Measurements from ENCODE around the gene TLR9. TPM values are rescaled to one million over a fixed set of nuclear protein-coding genes. Genes with fewer than 3 reads are reported as not detected.

Gene TLR9
- total RNA-seq, 1 donor from 2014 or later = 0.12 TPM

- peaks cover 53% of the 10 kb centered on the region for H3K4me1 Mint-ChIP-seq (ENCODE audit: low read depth)
- peak; percentile 74 for TF ChIP-seq CTCF (IDR thresholded peaks at IDR 0.05)
- peaks cover 3% of the 10 kb centered on the region for H3K36me3 Mint-ChIP-seq (ENCODE audit: low read depth)
- H3K9me3 Mint-ChIP-seq (ENCODE audit: low read depth) = peaks cover 3% of the 10 kb centered on the region
- peak within 1 kb of the TSS; percentile 94 for H3K27ac Mint-ChIP-seq (ENCODE audit: unreplicated experiment)
- no peaks in the 10 kb centered on the region for H3K27me3 Mint-ChIP-seq (ENCODE audit: low read depth)
- DNase-seq (ENCODE audit: low spot score) = peak; percentile 92
- H3K4me3 Mint-ChIP-seq (ENCODE audit: unreplicated experiment) = peak within 1 kb of the TSS; percentile 84
Measured at GRCh38 chr3:52238761-52239701, 13.6 kb upstream of the TLR9 start, which contains the start of gene TWF2. Gene TWF2, minus strand, starts transcription at chr3:52239158. Its CDS starts 142 bp downstream, at chr3:52239016.

GRCh38 chr3:52238193-52238760 is 12.8 kb upstream of the TLR9 start:
- Mint-ChIP-seq H3K9me3 (ENCODE audit: low read depth) (peaks cover under 1% of the 10 kb centered on the region), H3K36me3 (ENCODE audit: low read depth) (peaks cover 8% of the 10 kb centered on the region), H3K27ac (ENCODE audit: unreplicated experiment) (peak overlapping the region; percentile 93), H3K27me3 (ENCODE audit: low read depth) (no peaks in the 10 kb centered on the region), H3K4me1 (ENCODE audit: low read depth) (peaks cover 48% of the 10 kb centered on the region), H3K4me3 (ENCODE audit: unreplicated experiment) (peak overlapping the region; percentile 84)
- no peak for TF ChIP-seq CTCF (IDR thresholded peaks at IDR 0.05)
- DNase-seq (ENCODE audit: low spot score) = no peak

GRCh38 chr3:52237657-52238172 is 12.3 kb upstream of the TLR9 start:
- H3K4me3 Mint-ChIP-seq (ENCODE audit: unreplicated experiment) = peak overlapping the region; percentile 84
- H3K9me3 Mint-ChIP-seq (ENCODE audit: low read depth) = no peaks in the 10 kb centered on the region
- TF ChIP-seq CTCF (IDR thresholded peaks at IDR 0.05) = peak; percentile 42
- peaks cover 48% of the 10 kb centered on the region for H3K4me1 Mint-ChIP-seq (ENCODE audit: low read depth)
- peaks cover 8% of the 10 kb centered on the region for H3K36me3 Mint-ChIP-seq (ENCODE audit: low read depth)
- peak; percentile 94 for DNase-seq (ENCODE audit: low spot score)
- H3K27me3 Mint-ChIP-seq (ENCODE audit: low read depth) = no peaks in the 10 kb centered on the region
- peak overlapping the region; percentile 93 for H3K27ac Mint-ChIP-seq (ENCODE audit: unreplicated experiment)

DNA sequence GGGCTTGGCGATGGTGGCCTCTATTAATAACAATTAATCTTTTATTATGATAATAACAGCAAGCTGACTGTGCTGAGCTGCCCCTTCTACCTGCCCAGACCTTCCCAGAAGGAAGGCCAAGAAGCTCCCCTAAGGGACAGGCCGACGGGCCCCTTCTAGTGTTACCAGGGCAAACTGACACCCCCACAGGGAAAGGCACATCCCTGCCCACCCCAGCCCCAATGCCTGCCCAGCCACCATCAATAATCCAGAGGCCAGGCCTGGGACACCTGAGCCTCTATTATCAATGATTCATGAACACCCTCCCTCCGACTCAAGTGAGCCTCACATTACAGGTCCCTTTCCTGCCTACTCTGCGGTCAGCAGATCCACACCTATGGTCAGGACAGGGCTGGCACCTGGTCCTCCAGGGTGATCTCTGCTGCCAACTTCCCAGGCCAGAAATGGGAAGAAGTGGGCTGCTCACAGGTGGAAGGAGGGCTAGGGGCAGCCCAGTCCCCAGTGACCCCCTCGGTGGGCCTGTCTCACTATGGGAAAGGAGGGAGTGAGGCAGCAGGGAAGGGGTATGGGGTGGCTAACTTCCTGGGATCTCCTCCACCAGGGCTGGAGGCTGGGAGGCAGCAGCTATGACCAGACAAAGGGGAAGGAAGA is 11.7 kb upstream of the TLR9 start:
- H3K27ac Mint-ChIP-seq (ENCODE audit: unreplicated experiment) = peak overlapping the region; percentile 93
- H3K36me3 Mint-ChIP-seq (ENCODE audit: low read depth) = peaks cover 10% of the 10 kb centered on the region
- peaks cover 48% of the 10 kb centered on the region for H3K4me1 Mint-ChIP-seq (ENCODE audit: low read depth)
- no peaks in the 10 kb centered on the region for H3K9me3 Mint-ChIP-seq (ENCODE audit: low read depth)
- DNase-seq (ENCODE audit: low spot score) = peak; percentile 52
- H3K4me3 Mint-ChIP-seq (ENCODE audit: unreplicated experiment) = peak overlapping the region; percentile 84
- H3K27me3 Mint-ChIP-seq (ENCODE audit: low read depth) = no peaks in the 10 kb centered on the region
- TF ChIP-seq CTCF (IDR thresholded peaks at IDR 0.05) = no peak

DNA sequence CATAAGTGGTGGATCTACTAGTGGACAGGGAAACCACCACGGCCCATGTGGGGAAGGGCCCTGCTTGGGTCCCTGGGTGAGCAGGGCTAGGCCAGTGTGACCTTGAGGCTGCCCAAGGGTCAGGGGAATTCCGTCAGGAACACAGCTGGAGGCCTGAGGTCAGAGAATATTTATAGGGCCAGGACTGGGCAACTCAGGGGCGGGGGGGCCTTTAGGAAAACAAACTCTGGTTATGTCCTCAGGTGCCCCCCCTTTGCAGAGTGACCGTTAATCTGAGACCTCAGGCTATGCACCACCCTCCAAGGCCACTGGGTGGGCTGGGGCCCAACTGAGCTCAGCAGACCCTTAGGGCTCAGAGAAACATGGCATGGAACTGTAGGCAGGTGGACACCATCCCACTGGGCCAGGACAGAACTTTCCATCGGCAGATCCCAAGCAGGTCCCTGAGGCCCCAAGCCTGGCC is 11.0 kb upstream of the TLR9 start:
- Mint-ChIP-seq H3K36me3 (ENCODE audit: low read depth) (peaks cover 14% of the 10 kb centered on the region), H3K9me3 (ENCODE audit: low read depth) (no peaks in the 10 kb centered on the region), H3K4me3 (ENCODE audit: unreplicated experiment) (peak overlapping the region; percentile 12), H3K27me3 (ENCODE audit: low read depth) (no peaks in the 10 kb centered on the region), H3K4me1 (ENCODE audit: low read depth) (peaks cover 48% of the 10 kb centered on the region), H3K27ac (ENCODE audit: unreplicated experiment) (peak overlapping the region; percentile 59)
- TF ChIP-seq CTCF (IDR thresholded peaks at IDR 0.05) = no peak
- DNase-seq (ENCODE audit: low spot score) = peak; percentile 60

Measured in chondrocyte (in vitro differentiated cells).